PC-3 (cell line): ENCODE data around the gene LINGO4. TPM values are rescaled to one million over a fixed set of nuclear protein-coding genes. Genes with fewer than 3 reads are reported as not detected.

Experiments
- total RNA-seq: library from RNA; depleted of rRNA; stranded (reverse); fragments of >200 nt; gene quantifications from 2 replicates; pipeline ENCODE4 v1.2.3, GENCODE V29; 2014; rRNA removed

The LINGO4 gene
- total RNA-seq, 1 experiment from 2014 or later = not detected

Other genes with a start within 250 kb of the LINGO4 start
- 25.1 and 34.8 TPM in 2 replicates for gene SNX27, start 193.4 kb downstream of the LINGO4 start, total RNA-seq
- 0.07 TPM in 1 of 2 replicates, not detected in the other for gene CELF3, start 88.6 kb downstream of the LINGO4 start, total RNA-seq
- gene RIIAD1, start 83.9 kb downstream of the LINGO4 start, total RNA-seq = not detected in 2 replicates
- gene MRPL9, start 41.9 kb downstream of the LINGO4 start, total RNA-seq = 229 and 260 TPM in 2 replicates
- 15.2 and 15.6 TPM in 2 replicates for gene TDRKH, start 14.9 kb downstream of the LINGO4 start, total RNA-seq
- gene RORC, start 26.4 kb upstream of the LINGO4 start, total RNA-seq = 0.26 TPM in 1 of 2 replicates, not detected in the other
- gene C2CD4D, start 34.4 kb upstream of the LINGO4 start, total RNA-seq = 0.58 and 2.8 TPM in 2 replicates
- gene THEM5, start 48.3 kb upstream of the LINGO4 start, total RNA-seq = not detected in 2 replicates
- gene THEM4, start 104.1 kb upstream of the LINGO4 start, total RNA-seq = 18.1 and 19.6 TPM in 2 replicates
- gene S100A10, start 188.4 kb upstream of the LINGO4 start, total RNA-seq = 349 and 400 TPM in 2 replicates
- gene S100A11, start 231.6 kb upstream of the LINGO4 start, total RNA-seq = 443 and 541 TPM in 2 replicates